AG09309 (cell line): ENCODE measurements around the gene CSGALNACT2.
"Not testable (repeated sequence)": the region's sequence is repeated elsewhere in the genome, so short reads cannot be mapped to it uniquely, and the experiment has no call there.

ENCODE experiments used
- DNase-seq: peaks from one replicate; pipeline ENCODE4 v3.0.0-alpha.2; 2010; ENCODE audit warnings: low read depth
- H3K4me3 ChIP-seq: 2 replicates; pipeline ENCODE4 v1.5.1; 2011; ENCODE audit warnings: mild to moderate bottlenecking, low read depth, low read length, moderate library complexity; ENCODE audit not compliant: control insufficient read depth
- TF ChIP-seq, protein P1 (sequence below): IDR thresholded peaks from 2 replicates; pipeline ENCODE4 v1.5.1; 2011; ENCODE audit warnings: mild to moderate bottlenecking, low read depth, low read length, inconsistent platforms; ENCODE audit not compliant: insufficient read depth, control insufficient read depth; ENCODE audit errors: missing control alignments

CSGALNACT2 gene

DNA sequence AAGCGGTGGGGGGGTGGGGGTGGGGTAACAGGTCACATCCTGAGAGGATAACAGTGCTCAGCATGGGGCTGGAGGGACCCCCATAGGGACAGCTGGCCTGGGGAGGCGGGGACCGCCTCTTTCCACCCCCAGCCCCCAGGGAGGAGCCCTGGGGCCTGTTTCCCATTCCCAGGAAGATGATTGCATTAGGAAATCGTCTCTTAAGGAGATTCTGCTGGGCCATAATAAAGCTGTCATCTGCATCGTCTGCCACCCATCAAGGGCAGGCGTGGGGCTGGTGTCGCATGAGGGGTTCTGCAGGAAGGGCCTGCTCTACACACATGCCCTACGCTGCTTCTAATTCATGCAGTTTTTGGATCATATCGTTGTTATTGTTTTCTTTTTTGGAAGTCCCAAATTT lies 44.2 kb upstream of the CSGALNACT2 start:
- no peak for DNase-seq
- no peak overlapping the region for H3K4me3 ChIP-seq
- TF ChIP-seq, protein P1, sequence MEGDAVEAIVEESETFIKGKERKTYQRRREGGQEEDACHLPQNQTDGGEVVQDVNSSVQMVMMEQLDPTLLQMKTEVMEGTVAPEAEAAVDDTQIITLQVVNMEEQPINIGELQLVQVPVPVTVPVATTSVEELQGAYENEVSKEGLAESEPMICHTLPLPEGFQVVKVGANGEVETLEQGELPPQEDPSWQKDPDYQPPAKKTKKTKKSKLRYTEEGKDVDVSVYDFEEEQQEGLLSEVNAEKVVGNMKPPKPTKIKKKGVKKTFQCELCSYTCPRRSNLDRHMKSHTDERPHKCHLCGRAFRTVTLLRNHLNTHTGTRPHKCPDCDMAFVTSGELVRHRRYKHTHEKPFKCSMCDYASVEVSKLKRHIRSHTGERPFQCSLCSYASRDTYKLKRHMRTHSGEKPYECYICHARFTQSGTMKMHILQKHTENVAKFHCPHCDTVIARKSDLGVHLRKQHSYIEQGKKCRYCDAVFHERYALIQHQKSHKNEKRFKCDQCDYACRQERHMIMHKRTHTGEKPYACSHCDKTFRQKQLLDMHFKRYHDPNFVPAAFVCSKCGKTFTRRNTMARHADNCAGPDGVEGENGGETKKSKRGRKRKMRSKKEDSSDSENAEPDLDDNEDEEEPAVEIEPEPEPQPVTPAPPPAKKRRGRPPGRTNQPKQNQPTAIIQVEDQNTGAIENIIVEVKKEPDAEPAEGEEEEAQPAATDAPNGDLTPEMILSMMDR: no peak

DNA sequence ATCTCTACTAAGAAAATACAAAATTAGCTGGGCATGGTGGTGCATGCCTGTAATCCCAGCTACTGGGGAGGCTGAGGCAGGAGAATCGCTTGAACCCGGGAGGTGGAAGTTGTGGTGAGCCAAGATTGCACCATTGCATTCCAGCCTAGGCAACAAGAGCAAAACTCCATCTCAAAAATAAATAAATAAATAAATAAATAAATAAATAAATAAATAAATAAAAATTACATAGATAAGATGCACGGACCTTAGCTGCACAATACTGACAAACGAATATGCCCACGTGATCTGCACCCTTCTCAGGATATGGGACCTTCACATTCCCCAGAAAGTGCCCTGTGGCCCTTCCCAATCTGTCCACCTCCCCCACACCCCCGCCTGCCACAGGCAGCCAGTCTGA lies 38.9 kb upstream of the CSGALNACT2 start:
- not testable (repeated sequence) for DNase-seq, H3K4me3 ChIP-seq

DNA sequence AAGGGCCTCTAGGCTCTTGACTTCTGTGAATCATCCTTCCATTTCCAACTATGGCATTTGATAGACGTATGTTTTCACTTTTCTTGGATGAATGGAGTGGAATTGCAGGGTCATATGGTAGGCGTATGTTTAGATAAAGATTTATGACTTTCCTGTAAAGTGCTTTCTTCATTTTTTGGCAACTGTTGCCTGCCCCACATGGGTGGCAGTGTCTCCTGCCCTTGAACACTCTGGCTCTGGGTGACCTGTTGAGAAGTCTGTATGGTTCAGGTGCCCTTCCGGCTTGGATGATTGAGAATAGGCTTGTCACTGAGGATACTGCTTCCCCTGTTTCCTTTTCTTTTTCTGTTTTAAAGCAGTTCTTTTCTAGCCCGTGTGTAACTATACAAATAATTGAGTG lies 38.3 kb upstream of the CSGALNACT2 start:
- no peak for DNase-seq
- TF ChIP-seq, protein P1: no peak
- H3K4me3 ChIP-seq: no peak overlapping the region

DNA sequence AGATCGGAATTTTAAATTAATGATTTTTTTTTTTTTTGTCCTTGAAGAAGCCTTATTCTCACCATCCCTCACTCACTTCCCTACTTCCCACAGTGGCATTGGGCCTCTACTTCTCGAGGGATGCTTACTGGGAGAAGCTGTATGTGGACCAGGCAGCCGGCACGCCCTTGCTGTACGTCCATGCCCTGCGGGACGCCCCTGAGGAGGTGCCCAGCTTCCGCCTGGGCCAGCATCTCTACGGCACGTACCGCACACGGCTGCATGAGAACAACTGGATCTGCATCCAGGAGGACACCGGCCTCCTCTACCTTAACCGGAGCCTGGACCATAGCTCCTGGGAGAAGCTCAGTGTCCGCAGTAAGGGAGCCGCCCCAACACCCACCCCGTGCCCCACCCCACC lies 37.9 kb upstream of the CSGALNACT2 start:
- no peak overlapping the region for H3K4me3 ChIP-seq
- TF ChIP-seq, protein P1: no peak
- no peak for DNase-seq

DNA sequence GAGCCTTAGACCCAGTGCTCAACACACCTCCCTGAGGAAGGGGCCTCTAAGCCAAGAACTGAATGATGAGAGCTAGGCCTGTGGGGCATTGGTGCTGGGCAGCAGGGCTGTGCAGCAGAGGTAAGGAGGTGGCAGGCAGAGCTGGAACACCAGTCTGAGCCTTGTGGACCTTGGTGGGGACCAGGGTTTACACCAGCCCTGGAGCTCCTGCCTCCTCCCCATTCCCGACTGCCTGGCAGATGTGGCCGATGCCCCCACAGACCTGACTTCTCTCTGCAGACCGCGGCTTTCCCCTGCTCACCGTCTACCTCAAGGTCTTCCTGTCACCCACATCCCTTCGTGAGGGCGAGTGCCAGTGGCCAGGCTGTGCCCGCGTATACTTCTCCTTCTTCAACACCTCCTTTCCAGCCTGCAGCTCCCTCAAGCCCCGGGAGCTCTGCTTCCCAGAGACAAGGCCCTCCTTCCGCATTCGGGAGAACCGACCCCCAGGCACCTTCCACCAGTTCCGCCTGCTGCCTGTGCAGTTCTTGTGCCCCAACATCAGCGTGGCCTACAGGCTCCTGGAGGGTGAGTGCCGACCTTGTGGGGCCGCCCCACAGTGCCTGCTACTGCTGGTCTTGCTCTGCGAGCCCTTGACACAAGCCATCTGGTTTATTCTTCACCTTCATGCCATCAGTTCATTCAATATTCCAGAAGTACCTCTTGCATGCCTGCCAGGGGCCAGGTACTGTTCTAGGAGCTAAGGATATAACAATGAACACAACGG lies 36.0 kb upstream of the CSGALNACT2 start:
- TF ChIP-seq, protein P1: no peak
- H3K4me3 ChIP-seq: no peak overlapping the region
- no peak for DNase-seq

DNA sequence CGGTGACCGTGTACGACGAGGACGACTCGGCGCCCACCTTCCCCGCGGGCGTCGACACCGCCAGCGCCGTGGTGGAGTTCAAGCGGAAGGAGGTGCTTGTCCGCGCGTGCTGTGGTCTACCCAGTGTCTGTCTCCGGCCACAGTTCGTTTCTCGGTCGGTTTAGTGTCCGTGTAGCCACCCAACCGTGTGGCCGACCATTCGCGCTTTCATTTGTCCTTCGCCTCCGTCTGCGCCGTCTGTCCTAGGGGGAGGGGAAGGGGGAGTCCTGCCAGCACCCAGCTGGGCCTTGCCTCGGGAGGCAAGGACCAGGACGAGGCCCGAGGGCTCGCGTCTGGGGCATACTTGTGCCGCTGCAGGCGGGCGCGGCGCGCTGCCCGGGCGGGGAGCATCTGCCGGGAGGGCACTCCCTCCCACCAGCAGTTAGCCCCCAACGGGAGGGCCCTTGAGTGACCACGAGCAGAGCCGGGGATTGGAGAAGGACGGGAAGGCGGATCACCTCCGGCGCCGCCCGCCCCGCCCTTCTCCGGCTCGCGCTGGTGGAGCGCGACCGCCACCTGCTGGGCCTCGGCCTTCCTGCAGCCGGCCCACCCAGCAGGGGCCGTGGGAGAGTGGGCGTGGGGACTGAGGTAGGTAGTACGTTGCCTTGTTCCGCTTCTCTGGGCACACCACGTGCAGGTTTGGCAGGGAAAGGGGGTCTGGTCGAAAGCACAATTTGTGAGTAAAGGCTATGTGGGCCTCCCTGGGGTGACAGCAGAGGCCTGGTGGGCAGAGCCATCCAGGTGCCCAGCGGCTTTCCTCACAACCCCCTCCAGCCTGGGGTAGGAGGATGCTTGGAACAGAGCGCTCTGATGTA lies 32.9 kb upstream of the CSGALNACT2 start:
- TF ChIP-seq, protein P1: peak; percentile 84
- DNase-seq: no peak
- H3K4me3 ChIP-seq: peak overlapping the region; percentile 44

DNA sequence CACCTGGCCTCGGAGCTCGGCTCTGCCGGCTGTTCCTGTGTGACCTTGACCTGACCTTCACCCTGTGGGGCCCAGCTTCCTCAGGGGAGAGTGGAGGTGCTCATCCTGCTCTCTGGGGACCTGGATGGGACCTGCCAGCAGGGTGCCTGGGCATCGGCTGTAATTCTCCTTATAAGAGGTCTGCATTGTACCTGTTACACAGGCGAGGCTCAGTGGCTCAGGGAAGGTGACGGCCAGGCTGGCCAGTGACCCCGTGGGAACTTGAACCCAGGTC lies 32.4 kb upstream of the CSGALNACT2 start:
- TF ChIP-seq, protein P1: no peak
- DNase-seq: no peak
- no peak overlapping the region for H3K4me3 ChIP-seq
